SK-N-DZ (cell line): ENCODE results near the gene IFNE.

Source experiments
- small RNA-seq, 2 experiments: library from RNA; depleted of rRNA; stranded (forward); fragments of <200 nt; gene quantifications; one replicate each; pipeline ENCODE3, GENCODE V24; 2014

Gene IFNE

Small RNA genes within 50 kb of the gene (small RNA-seq; reads per million reads assigned to genes)
- gene MIR31, result 0 reads per million in 2 experiments
- 0.09 to 0.86 reads per million in 2 experiments for gene RF00157
